Vagina (tissue), 2 donors: ENCODE measurements around the gene AFAP1.

Experiments
- POLR2A ChIP-seq, 2 donors: fragments of 450-650 bp; IDR thresholded peaks; one replicate each; pipeline ENCODE4 v1.6.1; 2017; ENCODE audit warnings: antibody characterized with exemption in 2 of 2, mild to moderate bottlenecking in 2 of 2, moderate library complexity in 2 of 2
- TF ChIP-seq, protein P1 (sequence below), 3 experiments: fragments of 450-650 bp in 2 of 3; fragments of 200-600 bp in 1 of 3; sonication (generic) in 1 of 3; IDR thresholded peaks; one replicate each; pipeline ENCODE4 v1.5.1; 2017 to 2019; ENCODE audit warnings: antibody characterized with exemption in 3 of 3, mild to moderate bottlenecking in 2 of 3, moderate library complexity in 2 of 3

DNA sequence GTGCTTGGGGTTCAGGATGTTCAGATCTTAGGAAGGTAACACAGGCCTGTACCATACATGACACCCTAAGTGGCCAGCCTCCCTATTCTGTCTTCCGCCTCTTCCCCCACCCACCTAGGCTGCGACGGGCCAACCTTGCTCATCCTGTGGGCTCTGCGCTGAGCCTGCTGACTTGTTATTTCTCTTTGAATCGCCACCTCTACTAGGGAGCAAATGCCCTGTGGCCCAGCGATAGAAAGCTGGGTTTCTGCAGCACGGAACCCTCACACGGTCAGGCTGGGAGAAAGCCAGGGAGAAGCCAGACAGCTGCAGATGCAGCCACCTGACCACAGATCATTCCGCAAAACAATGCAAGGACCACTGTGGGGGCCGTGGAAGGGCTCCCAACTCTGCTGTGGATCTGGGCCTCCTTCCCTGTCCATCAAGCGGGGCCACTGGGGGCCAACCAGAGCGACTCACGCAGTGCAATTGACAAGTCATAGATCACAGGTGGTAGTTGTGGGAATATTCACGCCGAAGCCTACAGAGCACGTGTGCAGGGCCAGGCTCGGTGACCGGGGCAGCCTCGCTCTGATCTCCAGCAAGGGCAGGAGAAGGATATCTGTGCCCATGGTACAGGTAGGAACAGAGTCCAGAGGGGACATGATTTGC is 227.5 kb downstream of the AFAP1 start:
- TF ChIP-seq, protein P1, sequence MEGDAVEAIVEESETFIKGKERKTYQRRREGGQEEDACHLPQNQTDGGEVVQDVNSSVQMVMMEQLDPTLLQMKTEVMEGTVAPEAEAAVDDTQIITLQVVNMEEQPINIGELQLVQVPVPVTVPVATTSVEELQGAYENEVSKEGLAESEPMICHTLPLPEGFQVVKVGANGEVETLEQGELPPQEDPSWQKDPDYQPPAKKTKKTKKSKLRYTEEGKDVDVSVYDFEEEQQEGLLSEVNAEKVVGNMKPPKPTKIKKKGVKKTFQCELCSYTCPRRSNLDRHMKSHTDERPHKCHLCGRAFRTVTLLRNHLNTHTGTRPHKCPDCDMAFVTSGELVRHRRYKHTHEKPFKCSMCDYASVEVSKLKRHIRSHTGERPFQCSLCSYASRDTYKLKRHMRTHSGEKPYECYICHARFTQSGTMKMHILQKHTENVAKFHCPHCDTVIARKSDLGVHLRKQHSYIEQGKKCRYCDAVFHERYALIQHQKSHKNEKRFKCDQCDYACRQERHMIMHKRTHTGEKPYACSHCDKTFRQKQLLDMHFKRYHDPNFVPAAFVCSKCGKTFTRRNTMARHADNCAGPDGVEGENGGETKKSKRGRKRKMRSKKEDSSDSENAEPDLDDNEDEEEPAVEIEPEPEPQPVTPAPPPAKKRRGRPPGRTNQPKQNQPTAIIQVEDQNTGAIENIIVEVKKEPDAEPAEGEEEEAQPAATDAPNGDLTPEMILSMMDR (IDR thresholded peaks at IDR 0.05): no peak
- TF ChIP-seq POLR2A (IDR thresholded peaks at IDR 0.05): no peak
